OCI-LY3 (cell line): ENCODE data around the gene ZFAND4.

Experiments
- H2AFZ ChIP-seq: fragments of 200-600, 300-600 bp; shearing (Covaris generic); 2 replicates; pipeline ENCODE4 v1.6.0; 2014; ENCODE audit warnings: antibody characterized with exemption, low read depth, low read length
- H3K27ac ChIP-seq: fragments of 200-600, 300-600 bp; sonication (generic); 2 replicates; pipeline ENCODE4 v1.5.1; 2014; ENCODE audit warnings: mild to moderate bottlenecking, low read length, moderate library complexity, mixed read lengths
- H3K27me3 ChIP-seq: fragments of 200-600, 300-600 bp; sonication (generic); 2 replicates; pipeline ENCODE4 v1.6.1; 2014; ENCODE audit warnings: low read depth, low read length, mixed read lengths
- H3K36me3 ChIP-seq: fragments of 200-600, 300-600 bp; sonication (generic); replicated peaks from 2 replicates; pipeline ENCODE3; 2014; ENCODE audit warnings: low read depth, low read length, mixed read lengths
- H3K4me1 ChIP-seq: fragments of 300-600, 200-600 bp; sonication (generic); 2 replicates; pipeline ENCODE4 v1.6.1; 2014; ENCODE audit warnings: low read length, mixed read lengths
- H3K4me2 ChIP-seq: fragments of 200-600, 300-600 bp; sonication (generic); 2 replicates; pipeline ENCODE4 v1.6.1; 2014; ENCODE audit warnings: low read length, mixed read lengths
- H3K4me3 ChIP-seq: fragments of 300-600, 200-600 bp; sonication (generic); 2 replicates; pipeline ENCODE4 v1.5.1; 2014; ENCODE audit warnings: antibody characterized with exemption, mild to moderate bottlenecking, low read length, moderate library complexity
- H3K79me2 ChIP-seq: fragments of 300-600, 200-600 bp; shearing (Covaris generic); 2 replicates; pipeline ENCODE4 v1.6.1; 2014; ENCODE audit warnings: mild to moderate bottlenecking, low read length, mixed read lengths
- H3K9ac ChIP-seq: fragments of 300-600, 200-600 bp; shearing (Covaris generic); 2 replicates; pipeline ENCODE4 v1.6.0; 2014; ENCODE audit warnings: mild to moderate bottlenecking, low read length, moderate library complexity
- H3K9me3 ChIP-seq: fragments of 200-600, 300-600 bp; shearing (Covaris generic); 2 replicates; pipeline ENCODE4 v1.6.1; 2014; ENCODE audit warnings: low read length, mixed read lengths; ENCODE audit not compliant: insufficient read depth
- H4K20me1 ChIP-seq: fragments of 200-600, 300-600 bp; sonication (generic); 2 replicates; pipeline ENCODE4 v1.6.1; 2016; ENCODE audit warnings: low read length, mixed read lengths; ENCODE audit not compliant: insufficient read depth
- EZH2phosphoT487 ChIP-seq: fragments of 200-600 bp; shearing (Covaris generic); IDR thresholded peaks from 2 replicates; pipeline ENCODE4 v1.6.1; 2018; ENCODE audit warnings: antibody characterized with exemption, mixed run types, low read depth
- TF ChIP-seq, protein P1 (sequence below): fragments of 200-600, 300-600 bp; sonication (generic); IDR thresholded peaks from 2 replicates; pipeline ENCODE4 v1.5.1; 2014; ENCODE audit warnings: antibody characterized with exemption, low read length, low read depth

ZFAND4 gene

DNA sequence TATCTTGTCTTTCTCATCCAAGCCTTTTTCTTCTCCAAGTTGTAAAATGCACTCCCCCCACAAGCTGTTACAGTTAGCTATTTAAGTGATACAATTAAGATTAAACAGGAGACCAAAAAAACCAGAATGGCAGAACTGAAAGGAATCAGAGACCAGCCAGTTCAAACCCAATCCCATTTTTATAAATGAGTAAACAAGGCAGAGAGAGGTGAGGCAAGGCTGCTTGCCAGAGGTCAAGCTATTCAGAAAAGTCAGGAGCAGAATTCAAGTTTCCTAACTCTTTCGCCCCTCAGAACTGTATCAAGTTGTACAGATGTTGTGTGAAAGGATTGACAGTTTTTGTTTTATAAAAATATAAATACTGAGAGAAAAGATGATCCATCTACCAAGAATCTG lies 90.2 kb downstream of the ZFAND4 start:
- Histone ChIP-seq H3K9ac (no peak overlapping the region), H3K4me1 (peaks cover 12% of the 10 kb centered on the region), H3K27ac (no peak overlapping the region), H3K4me3 (no peak overlapping the region), H3K4me2 (no peak overlapping the region), H4K20me1 (no peaks in the 10 kb centered on the region), H3K79me2 (no peaks in the 10 kb centered on the region), H3K9me3 (no peaks in the 10 kb centered on the region), H3K27me3 (no peaks in the 10 kb centered on the region), H2AFZ (no peak overlapping the region), H3K36me3 (no peaks in the 10 kb centered on the region)
- TF ChIP-seq EZH2phosphoT487 = no peak
- TF ChIP-seq, protein P1, sequence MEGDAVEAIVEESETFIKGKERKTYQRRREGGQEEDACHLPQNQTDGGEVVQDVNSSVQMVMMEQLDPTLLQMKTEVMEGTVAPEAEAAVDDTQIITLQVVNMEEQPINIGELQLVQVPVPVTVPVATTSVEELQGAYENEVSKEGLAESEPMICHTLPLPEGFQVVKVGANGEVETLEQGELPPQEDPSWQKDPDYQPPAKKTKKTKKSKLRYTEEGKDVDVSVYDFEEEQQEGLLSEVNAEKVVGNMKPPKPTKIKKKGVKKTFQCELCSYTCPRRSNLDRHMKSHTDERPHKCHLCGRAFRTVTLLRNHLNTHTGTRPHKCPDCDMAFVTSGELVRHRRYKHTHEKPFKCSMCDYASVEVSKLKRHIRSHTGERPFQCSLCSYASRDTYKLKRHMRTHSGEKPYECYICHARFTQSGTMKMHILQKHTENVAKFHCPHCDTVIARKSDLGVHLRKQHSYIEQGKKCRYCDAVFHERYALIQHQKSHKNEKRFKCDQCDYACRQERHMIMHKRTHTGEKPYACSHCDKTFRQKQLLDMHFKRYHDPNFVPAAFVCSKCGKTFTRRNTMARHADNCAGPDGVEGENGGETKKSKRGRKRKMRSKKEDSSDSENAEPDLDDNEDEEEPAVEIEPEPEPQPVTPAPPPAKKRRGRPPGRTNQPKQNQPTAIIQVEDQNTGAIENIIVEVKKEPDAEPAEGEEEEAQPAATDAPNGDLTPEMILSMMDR = no peak

- Histone ChIP-seq H3K4me3 (no peak overlapping the region), H3K4me2 (no peak overlapping the region), H3K4me1 (peaks cover 12% of the 10 kb centered on the region), H3K9me3 (no peaks in the 10 kb centered on the region), H3K79me2 (no peaks in the 10 kb centered on the region), H2AFZ (no peak overlapping the region), H3K27me3 (no peaks in the 10 kb centered on the region), H4K20me1 (no peaks in the 10 kb centered on the region), H3K36me3 (no peaks in the 10 kb centered on the region), H3K27ac (no peak overlapping the region), H3K9ac (no peak overlapping the region)
- no peak for TF ChIP-seq EZH2phosphoT487
- TF ChIP-seq, protein P1 = no peak
Measured at GRCh38 chr10:45581582-45582385, 90.8 kb downstream of the ZFAND4 start.

GRCh38 chr10:45581216-45581549 lies 91.4 kb downstream of the ZFAND4 start:
- no peaks in the 10 kb centered on the region for H3K79me2 ChIP-seq
- no peak for TF ChIP-seq EZH2phosphoT487
- TF ChIP-seq, protein P1 = no peak
- no peak overlapping the region for H3K27ac ChIP-seq
- no peak overlapping the region for H2AFZ ChIP-seq
- H3K27me3 ChIP-seq = no peaks in the 10 kb centered on the region
- H3K4me2 ChIP-seq = peak overlapping the region; percentile 84
- no peaks in the 10 kb centered on the region for H3K36me3 ChIP-seq
- peaks cover 12% of the 10 kb centered on the region for H3K4me1 ChIP-seq
- H3K9ac ChIP-seq = no peak overlapping the region
- H3K9me3 ChIP-seq = no peaks in the 10 kb centered on the region
- H3K4me3 ChIP-seq = no peak overlapping the region
- no peaks in the 10 kb centered on the region for H4K20me1 ChIP-seq

DNA sequence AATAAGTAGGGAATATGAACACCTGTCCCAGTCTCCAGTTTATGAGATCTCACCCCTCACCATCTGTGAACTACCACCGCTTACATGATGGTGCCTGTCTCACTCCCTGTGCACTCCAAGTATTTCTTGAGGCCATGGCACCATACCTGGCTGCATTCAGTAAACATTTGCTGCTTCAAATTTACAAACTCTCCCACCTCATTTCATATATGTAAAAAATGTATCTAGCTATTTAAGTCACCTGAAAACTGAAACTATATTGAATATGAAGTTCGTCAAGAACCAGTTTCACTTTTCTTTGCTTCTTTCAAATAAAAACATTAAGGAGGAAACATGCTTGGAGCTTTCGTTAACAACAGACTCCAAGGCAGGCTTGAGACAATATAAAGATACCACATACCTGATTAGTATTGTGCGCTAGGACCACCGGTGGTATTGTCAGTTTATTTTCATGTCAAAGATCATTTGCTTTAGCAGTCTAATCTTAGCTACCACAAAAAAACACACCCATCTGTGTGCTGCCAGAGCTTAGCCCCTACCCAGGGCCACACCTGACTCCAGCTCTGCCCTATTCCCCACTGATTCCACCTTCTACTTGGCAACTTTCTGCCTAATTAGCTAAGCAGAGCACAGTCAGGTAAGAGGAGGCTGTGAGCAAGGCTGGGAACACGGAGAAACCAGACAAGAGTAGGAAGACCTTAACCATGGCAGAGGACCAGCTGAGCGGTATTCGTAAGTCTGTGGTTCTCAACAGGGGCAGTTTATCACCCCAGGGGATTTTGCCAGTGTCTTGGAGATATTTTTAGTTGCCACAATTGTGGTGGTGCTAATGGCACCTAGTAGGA lies 92.0 kb downstream of the ZFAND4 start:
- Histone ChIP-seq H2AFZ (no peak overlapping the region; the same call in 1 of the 2 replicates), H3K36me3 (no peaks in the 10 kb centered on the region), H3K4me2 (peak overlapping the region; percentile 84), H3K9me3 (no peaks in the 10 kb centered on the region), H3K27ac (no peak overlapping the region), H3K4me1 (peaks cover 12% of the 10 kb centered on the region), H3K9ac (peak overlapping the region; percentile 9; the same call in 1 of the 2 replicates), H3K27me3 (no peaks in the 10 kb centered on the region), H3K79me2 (no peaks in the 10 kb centered on the region), H3K4me3 (peak overlapping the region; percentile 72), H4K20me1 (no peaks in the 10 kb centered on the region)
- TF ChIP-seq EZH2phosphoT487 = no peak
- TF ChIP-seq, protein P1 = no peak
